Fibroblast of lung (primary cell): ENCODE measurements around the gene GTPBP3.

Experiments
- CTCF ChIP-seq, 2 donors: IDR thresholded peaks in 1 of 2; conservative IDR thresholded peaks in 1 of 2; 1 replicate in 1 of 2; 2 replicates in 1 of 2; pipeline ENCODE4 v1.5.1; 2011 to 2012; ENCODE audit warnings: low read length in 2 of 2, control low read depth in 1 of 2, inconsistent platforms in 1 of 2, low read depth in 1 of 2, mild to moderate bottlenecking in 1 of 2
- EZH2 ChIP-seq: IDR thresholded peaks from 2 replicates; pipeline ENCODE4 v1.5.1; 2012; ENCODE audit warnings: low read length, control low read depth, mild to moderate bottlenecking; ENCODE audit errors: missing control alignments

GRCh38 chr19:17333611-17334413, 3.5 kb upstream of the GTPBP3 start:
- TF ChIP-seq CTCF (conservative IDR thresholded peaks at IDR 0.05 in 1 of 2, IDR thresholded peaks at IDR 0.05 in 1 of 2; ENCODE audit: low read depth in 1 of 2, low read length in 2 of 2) (no peak), EZH2 (no peak)
